Transverse colon (tissue), 4 donors: ENCODE data around the gene SRPK2.

ENCODE experiments used
- EP300 ChIP-seq: sonication (generic); formaldehyde crosslinking; IDR thresholded peaks from one replicate; pipeline ENCODE4 v1.6.1; 2017; ENCODE audit warnings: antibody characterized with exemption, low read depth
- POLR2A ChIP-seq: fragments of 450-650 bp; IDR thresholded peaks from one replicate; pipeline ENCODE4 v1.6.1; 2016; ENCODE audit warnings: antibody characterized with exemption, mild to moderate bottlenecking, moderate library complexity
- POLR2AphosphoS5 ChIP-seq, 3 donors: sonication (generic); formaldehyde crosslinking; IDR thresholded peaks; one replicate each; pipeline ENCODE4 v1.6.1; 2016; ENCODE audit warnings: antibody characterized with exemption in 3 of 3
- TF ChIP-seq, protein P1 (sequence below), 5 experiments: fragments of 200-600 bp in 3 of 5; fragments of 450-650 bp in 2 of 5; sonication (generic) in 3 of 5; IDR thresholded peaks; 1 replicate in 2 of 5; 2 replicates in 3 of 5; pipeline ENCODE4 v1.5.1; 2016 to 2017; ENCODE audit warnings: antibody characterized with exemption in 5 of 5, inconsistent platforms in 3 of 5, mild to moderate bottlenecking in 2 of 5, moderate library complexity in 1 of 5

- TF ChIP-seq POLR2A, result no peak
- TF ChIP-seq, protein P1, sequence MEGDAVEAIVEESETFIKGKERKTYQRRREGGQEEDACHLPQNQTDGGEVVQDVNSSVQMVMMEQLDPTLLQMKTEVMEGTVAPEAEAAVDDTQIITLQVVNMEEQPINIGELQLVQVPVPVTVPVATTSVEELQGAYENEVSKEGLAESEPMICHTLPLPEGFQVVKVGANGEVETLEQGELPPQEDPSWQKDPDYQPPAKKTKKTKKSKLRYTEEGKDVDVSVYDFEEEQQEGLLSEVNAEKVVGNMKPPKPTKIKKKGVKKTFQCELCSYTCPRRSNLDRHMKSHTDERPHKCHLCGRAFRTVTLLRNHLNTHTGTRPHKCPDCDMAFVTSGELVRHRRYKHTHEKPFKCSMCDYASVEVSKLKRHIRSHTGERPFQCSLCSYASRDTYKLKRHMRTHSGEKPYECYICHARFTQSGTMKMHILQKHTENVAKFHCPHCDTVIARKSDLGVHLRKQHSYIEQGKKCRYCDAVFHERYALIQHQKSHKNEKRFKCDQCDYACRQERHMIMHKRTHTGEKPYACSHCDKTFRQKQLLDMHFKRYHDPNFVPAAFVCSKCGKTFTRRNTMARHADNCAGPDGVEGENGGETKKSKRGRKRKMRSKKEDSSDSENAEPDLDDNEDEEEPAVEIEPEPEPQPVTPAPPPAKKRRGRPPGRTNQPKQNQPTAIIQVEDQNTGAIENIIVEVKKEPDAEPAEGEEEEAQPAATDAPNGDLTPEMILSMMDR (IDR thresholded peaks at IDR 0.05), result no peak
- TF ChIP-seq EP300, result no peak
- no peak for TF ChIP-seq POLR2AphosphoS5 (IDR thresholded peaks at IDR 0.05)
Observed at GRCh38 chr7:105238198-105238765, 150.4 kb downstream of the SRPK2 start.
